Left lung (tissue), 10 donors: ENCODE measurements around the gene PPP1R37. TPM values are rescaled to one million over a fixed set of nuclear protein-coding genes. Genes with fewer than 3 reads are reported as not detected.

Source experiments
- ATAC-seq: fragments of 200-7000 bp; cut with Tn5 transposase; one replicate; pipeline ENCODE4 v1.9.1; 2020; ENCODE audit warnings: moderate library complexity
- DNase-seq, 4 donors: peaks; one replicate each; pipeline ENCODE4 v3.0.0-alpha.2; 2013 to 2020
- H3K27ac ChIP-seq, 2 donors: fragments of 200-600 bp; sonication (generic) in 1 of 2; one replicate each; pipeline versions ENCODE4 v1.5.0 to v1.8.0; 2020 to 2021
- H3K27me3 ChIP-seq, 2 donors: fragments of 200-600 bp; sonication (generic) in 1 of 2; one replicate each; pipeline versions ENCODE4 v1.5.0 to v1.8.0; 2020 to 2021
- H3K36me3 ChIP-seq, 2 donors: fragments of 200-600 bp; sonication (generic) in 1 of 2; one replicate each; pipeline versions ENCODE4 v1.5.0 to v1.8.0; 2020 to 2021
- H3K4me1 ChIP-seq, 2 donors: fragments of 200-600 bp; one replicate each; pipeline ENCODE4 v1.8.0; 2021
- H3K4me3 ChIP-seq, 2 donors: fragments of 200-600 bp; sonication (generic) in 1 of 2; one replicate each; pipeline versions ENCODE4 v1.5.0 to v1.8.0; 2020 to 2021; ENCODE audit warnings: mild to moderate bottlenecking in 1 of 2
- H3K9me3 ChIP-seq, 2 donors: fragments of 200-600 bp; sonication (generic) in 1 of 2; one replicate each; pipeline versions ENCODE4 v1.5.0 to v1.8.0; 2020 to 2021
- CTCF ChIP-seq, 2 donors: fragments of 200-600 bp; sonication (generic) in 1 of 2; IDR thresholded peaks; one replicate each; pipeline versions ENCODE4 v1.5.0 to v1.8.0; 2021; ENCODE audit warnings: antibody characterized with exemption in 2 of 2
- intact Hi-C, 2 donors: fragments of 100-400 bp; cut with DNase I; formaldehyde crosslinking; loops; one replicate each; pipeline versions ENCODE4 v1.11.2 to v1.14.2; 2022
- polyA plus RNA-seq, 6 donors: library from polyadenylated mRNA; unstranded; fragments of 120-200 nt; gene quantifications; one replicate each; pipeline ENCODE4 v1.2.1, GENCODE V29; 2013; ENCODE audit not compliant: insufficient read length in 6 of 6
- total RNA-seq, 2 donors: library from RNA; stranded (reverse); fragmentation: NEBNext Ultra II Directional; extraction: Animal tissue kit (Norgen Biotek cat#: 25700); gene quantifications; one replicate each; pipeline ENCODE4 v1.2.1, GENCODE V29; 2021
- donor health status: DM: no; HTN: yes; CAD: no.
- donor health status: DM: no; HTN: no; CAD: no.

PPP1R37 gene
- total and polyA plus RNA-seq, 8 donors = 17.3 to 29.8 (median 26.0) TPM

- peak overlapping the region in 1 of 2 donors; percentile 97 for H3K27ac ChIP-seq
- peak overlapping the region; percentile 88 to 96 for H3K4me3 ChIP-seq
- H3K4me1 ChIP-seq = peaks cover 13 to 73% of the 10 kb centered on the region in 2 donors
- H3K9me3 ChIP-seq = no peaks in the 10 kb centered on the region
- TF ChIP-seq CTCF (IDR thresholded peaks at IDR 0.05) = no peak
- DNase-seq = no peak
- H3K36me3 ChIP-seq = peaks cover 0 to 6% of the 10 kb centered on the region in 2 donors
- intact Hi-C loops = no loop called here
- no peak for ATAC-seq
- no peaks in the 10 kb centered on the region for H3K27me3 ChIP-seq
These were observed 87.0 kb downstream of the PPP1R37 start for GRCh38 chr19:45179892-45180370.

DNA sequence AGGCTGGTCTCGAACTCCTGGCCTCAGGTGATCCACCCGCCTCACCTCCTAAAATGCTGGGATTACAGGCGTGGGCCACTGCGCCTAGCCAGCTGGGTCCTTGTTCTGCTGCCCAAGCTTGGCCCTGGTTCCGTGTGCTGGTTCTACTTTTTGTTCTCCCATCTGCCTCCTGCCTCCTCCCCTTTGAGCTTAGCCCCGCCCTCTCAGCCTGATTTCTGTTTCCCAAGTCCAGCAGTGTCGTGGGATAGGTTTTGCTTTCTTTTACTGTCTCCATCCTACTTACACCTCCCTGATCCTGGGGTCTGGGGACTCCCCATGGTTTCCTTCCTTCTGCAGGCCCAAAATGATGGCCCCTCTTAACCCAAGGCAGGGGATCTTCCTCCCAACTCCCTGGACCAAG, 88.0 kb downstream of the PPP1R37 start:
- Histone ChIP-seq H3K4me3 (no peak overlapping the region), H3K36me3 (peaks cover 0 to 6% of the 10 kb centered on the region in 2 donors), H3K27me3 (no peaks in the 10 kb centered on the region), H3K27ac (no peak overlapping the region), H3K4me1 (peaks cover 13 to 72% of the 10 kb centered on the region in 2 donors), H3K9me3 (no peaks in the 10 kb centered on the region)
- TF ChIP-seq CTCF (IDR thresholded peaks at IDR 0.05) = no peak
- intact Hi-C loops = no loop called here
- ATAC-seq = no peak
- DNase-seq = no peak

GRCh38 chr19:45182758-45183157, 89.8 kb downstream of the PPP1R37 start:
- H3K36me3 ChIP-seq = peaks cover 0 to 6% of the 10 kb centered on the region in 2 donors
- no peaks in the 10 kb centered on the region for H3K9me3 ChIP-seq
- TF ChIP-seq CTCF (IDR thresholded peaks at IDR 0.05) = no peak
- H3K4me3 ChIP-seq = no peak overlapping the region
- DNase-seq (no peak), ATAC-seq (no peak)
- intact Hi-C loops = no loop called here
- peaks cover 10 to 55% of the 10 kb centered on the region in 2 donors for H3K4me1 ChIP-seq
- no peak overlapping the region for H3K27ac ChIP-seq
- no peaks in the 10 kb centered on the region for H3K27me3 ChIP-seq

DNA sequence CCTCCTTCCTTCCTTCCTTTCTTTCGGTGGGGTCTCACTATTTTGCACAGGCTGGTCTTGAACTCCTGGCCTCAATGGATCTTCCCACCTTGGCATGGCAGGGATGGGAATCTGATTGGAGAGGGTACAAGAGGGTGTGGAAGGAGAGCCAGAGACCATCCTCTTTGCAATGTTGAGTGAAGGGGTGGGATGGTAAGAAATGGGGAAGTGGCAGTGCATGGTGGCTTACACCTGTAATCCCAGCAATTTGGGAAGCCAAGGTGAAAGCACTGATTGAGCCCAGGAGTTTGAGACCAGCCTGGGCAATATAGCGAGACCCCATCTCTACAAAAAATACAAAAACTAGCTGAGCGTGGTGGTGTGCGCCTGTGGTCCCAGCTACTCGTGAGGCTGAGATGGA, 91.1 kb downstream of the PPP1R37 start:
- no peaks in the 10 kb centered on the region for H3K27me3 ChIP-seq
- DNase-seq (no peak), ATAC-seq (no peak)
- no peak overlapping the region for H3K27ac ChIP-seq
- no peak for TF ChIP-seq CTCF (IDR thresholded peaks at IDR 0.05)
- no peak overlapping the region for H3K4me3 ChIP-seq
- H3K9me3 ChIP-seq = no peaks in the 10 kb centered on the region
- H3K36me3 ChIP-seq = peaks cover 0 to 6% of the 10 kb centered on the region in 2 donors
- peaks cover 10 to 55% of the 10 kb centered on the region in 2 donors for H3K4me1 ChIP-seq
- intact Hi-C loops = no loop called here

DNA sequence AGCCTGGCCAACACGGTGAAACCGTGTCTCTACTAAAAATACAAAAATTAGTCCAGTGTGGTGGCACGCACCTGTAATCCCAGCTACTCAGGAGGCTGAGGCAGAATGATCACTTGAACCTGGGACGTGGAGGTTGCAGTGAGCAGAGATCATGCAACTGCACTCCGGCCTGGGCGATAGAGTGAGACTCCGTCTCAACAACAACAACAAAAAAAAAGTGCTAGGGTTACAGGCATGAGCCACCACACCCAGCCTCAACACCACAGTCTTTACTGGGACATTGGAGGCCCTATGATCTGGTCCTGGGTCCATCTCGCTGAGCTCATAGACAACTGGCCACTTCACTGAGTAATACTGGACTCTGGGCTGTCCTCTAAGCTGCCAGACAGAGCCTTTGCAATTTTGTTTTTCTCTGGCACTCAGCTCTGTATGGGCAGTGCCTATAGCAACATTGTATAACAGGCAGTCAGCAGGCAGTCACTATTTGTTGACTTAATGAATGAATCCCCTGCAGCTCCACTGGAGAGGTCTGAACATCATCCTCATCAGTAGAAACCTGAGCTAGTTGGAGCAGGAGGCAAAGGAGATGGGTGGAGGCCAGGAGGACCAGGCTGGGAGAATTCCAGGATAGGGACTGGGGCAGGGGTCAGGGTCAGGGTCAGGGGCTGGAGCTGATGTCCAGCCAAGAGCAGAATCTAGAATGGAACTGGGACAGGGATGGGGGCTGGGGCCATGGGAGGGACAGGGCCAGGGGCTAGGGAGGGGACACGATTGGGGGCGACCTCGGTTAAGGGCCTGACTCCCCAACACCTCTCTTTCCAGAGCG, 93.7 kb downstream of the PPP1R37 start:
- Histone ChIP-seq H3K4me3 (no peak overlapping the region), H3K27ac (no peak overlapping the region), H3K9me3 (no peaks in the 10 kb centered on the region), H3K36me3 (no peaks in the 10 kb centered on the region), H3K4me1 (peaks cover 0 to 31% of the 10 kb centered on the region in 2 donors), H3K27me3 (no peaks in the 10 kb centered on the region)
- intact Hi-C loops = no loop called here
- ATAC-seq (no peak), DNase-seq (no peak)
- no peak for TF ChIP-seq CTCF (IDR thresholded peaks at IDR 0.05)
